GM23338 (cell line): ENCODE results near the gene MPP3.

Experiments
- CTCF ChIP-seq, 2 experiments: fragments of 200-600 bp in 1 of 2; sonication (generic) in 1 of 2; conservative IDR thresholded peaks; 2 replicates each; pipeline versions ENCODE4 v1.5.1 to v1.6.1; 2016 to 2017; ENCODE audit warnings: antibody characterized with exemption in 2 of 2, low read depth in 2 of 2, mild to moderate bottlenecking in 2 of 2, moderate library complexity in 1 of 2
- EZH2 ChIP-seq: fragments of 200-600 bp; sonication (generic); IDR thresholded peaks from one replicate; pipeline ENCODE4 v1.8.0; 2017; ENCODE audit warnings: antibody characterized with exemption, mild to moderate bottlenecking, low read depth; ENCODE audit not compliant: unreplicated experiment
- EZH2phosphoT487 ChIP-seq: fragments of 200-600 bp; sonication (generic); IDR thresholded peaks from one replicate; pipeline ENCODE4 v1.8.1; 2018; ENCODE audit warnings: antibody characterized with exemption; ENCODE audit not compliant: unreplicated experiment
- POLR2AphosphoS5 ChIP-seq: IDR thresholded peaks from 2 replicates; pipeline ENCODE4 v1.6.1; 2016; ENCODE audit warnings: antibody characterized with exemption, low read depth
- REST ChIP-seq: IDR thresholded peaks from one replicate; pipeline ENCODE4 v1.6.1; 2018; ENCODE audit warnings: antibody characterized with exemption; ENCODE audit not compliant: unreplicated experiment

- TF ChIP-seq CTCF (conservative IDR thresholded peaks at IDR 0.05; ENCODE audit: low read depth in 2 of 2) (no peak), POLR2AphosphoS5 (no peak), EZH2phosphoT487 (no peak), EZH2 (no peak), REST (no peak)
Observed at GRCh38 chr17:43780135-43780534, 52.8 kb downstream of the MPP3 start, which contains the start of gene CFAP97D1.
